ENCODE results near the gene LRP5. TPM values are rescaled to one million over a fixed set of nuclear protein-coding genes. Genes with fewer than 3 reads are reported as not detected.
A peak's percentile ranks its signal among the peaks of the same experiment; 100 is the strongest.

LRP5 gene
- total RNA-seq, 1 experiment from 2014 or later: 129 TPM

DNA sequence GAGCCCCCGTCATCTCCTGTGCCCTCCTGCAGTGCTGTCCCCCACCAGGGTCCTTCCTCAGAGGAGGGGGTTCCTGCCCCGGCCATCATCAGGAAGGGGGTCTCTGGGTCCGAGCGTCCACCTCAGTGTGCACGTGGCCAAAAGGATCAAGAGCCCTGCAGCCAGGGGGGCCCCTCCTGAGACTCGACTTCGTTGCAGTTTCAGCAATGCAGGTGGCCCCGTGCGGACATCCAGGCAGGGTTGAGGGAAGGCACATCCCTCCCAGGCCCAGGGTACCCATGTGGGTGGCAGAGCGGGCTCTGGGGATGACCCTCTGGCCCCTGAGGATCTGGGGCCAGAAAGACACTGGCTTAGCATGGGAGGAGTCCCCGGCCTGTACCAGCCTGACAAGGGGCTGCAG is 41.3 kb downstream of the LRP5 start:
- Histone ChIP-seq H3K36me3 (ENCODE audit: low read depth) (peaks cover 19% of the 10 kb centered on the region), H3K4me1 (replicated peaks; ENCODE audit: insufficient read depth) (peaks cover 33% of the 10 kb centered on the region), H3K4me3 (no peak overlapping the region; the same call in 1 of the 2 replicates), H3K27ac (peak overlapping the region; percentile 64), H3K4me2 (peak overlapping the region; percentile 73), H3F3A (ENCODE audit: insufficient read depth, low read depth) (peaks cover 27% of the 10 kb centered on the region), H4K20me1 (ENCODE audit: insufficient read depth) (0 out of 2 replicates have a peak, but pooled peaks cover 11% of the 10 kb centered on the region), H3K79me2 (ENCODE audit: low read depth) (peaks cover 20% of the 10 kb centered on the region), H3K27me3 (ENCODE audit: insufficient read depth, low read depth) (no peaks in the 10 kb centered on the region), H3K9me2 (ENCODE audit: insufficient read depth) (no peaks in the 10 kb centered on the region), H2AFZ (no peak overlapping the region), H3K9me3 (ENCODE audit: insufficient read depth, low read depth) (no peaks in the 10 kb centered on the region)
- CTCF ChIA-PET: interaction anchor here (0.6 kb wide), 1 partner anchor 1536 kb away, joined by 3 read pairs; no protein-coding TSS in a partner anchor
- BruUV-seq (replicated peaks): no TSS peak
- intact Hi-C loops (cut with micrococcal nuclease; ENCODE audit: unreplicated experiment): loop anchor here (1.0 kb wide), 3 partner anchors 11 to 39 kb away; no protein-coding TSS in a partner anchor
- DNase-seq: no peak
- TF ChIP-seq, protein P1, sequence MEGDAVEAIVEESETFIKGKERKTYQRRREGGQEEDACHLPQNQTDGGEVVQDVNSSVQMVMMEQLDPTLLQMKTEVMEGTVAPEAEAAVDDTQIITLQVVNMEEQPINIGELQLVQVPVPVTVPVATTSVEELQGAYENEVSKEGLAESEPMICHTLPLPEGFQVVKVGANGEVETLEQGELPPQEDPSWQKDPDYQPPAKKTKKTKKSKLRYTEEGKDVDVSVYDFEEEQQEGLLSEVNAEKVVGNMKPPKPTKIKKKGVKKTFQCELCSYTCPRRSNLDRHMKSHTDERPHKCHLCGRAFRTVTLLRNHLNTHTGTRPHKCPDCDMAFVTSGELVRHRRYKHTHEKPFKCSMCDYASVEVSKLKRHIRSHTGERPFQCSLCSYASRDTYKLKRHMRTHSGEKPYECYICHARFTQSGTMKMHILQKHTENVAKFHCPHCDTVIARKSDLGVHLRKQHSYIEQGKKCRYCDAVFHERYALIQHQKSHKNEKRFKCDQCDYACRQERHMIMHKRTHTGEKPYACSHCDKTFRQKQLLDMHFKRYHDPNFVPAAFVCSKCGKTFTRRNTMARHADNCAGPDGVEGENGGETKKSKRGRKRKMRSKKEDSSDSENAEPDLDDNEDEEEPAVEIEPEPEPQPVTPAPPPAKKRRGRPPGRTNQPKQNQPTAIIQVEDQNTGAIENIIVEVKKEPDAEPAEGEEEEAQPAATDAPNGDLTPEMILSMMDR (conservative IDR thresholded peaks at IDR 0.05): no peak
- TF ChIP-seq EZH2 (IDR thresholded peaks at IDR 0.05; ENCODE audit: low read depth): no peak
- POLR2A ChIA-PET (ENCODE audit: unreplicated experiment): interaction anchor here (0.6 to 0.7 kb wide), 2 partner anchors 11 to 161 kb away, joined by 3 to 4 read pairs; no protein-coding TSS in a partner anchor

DNA sequence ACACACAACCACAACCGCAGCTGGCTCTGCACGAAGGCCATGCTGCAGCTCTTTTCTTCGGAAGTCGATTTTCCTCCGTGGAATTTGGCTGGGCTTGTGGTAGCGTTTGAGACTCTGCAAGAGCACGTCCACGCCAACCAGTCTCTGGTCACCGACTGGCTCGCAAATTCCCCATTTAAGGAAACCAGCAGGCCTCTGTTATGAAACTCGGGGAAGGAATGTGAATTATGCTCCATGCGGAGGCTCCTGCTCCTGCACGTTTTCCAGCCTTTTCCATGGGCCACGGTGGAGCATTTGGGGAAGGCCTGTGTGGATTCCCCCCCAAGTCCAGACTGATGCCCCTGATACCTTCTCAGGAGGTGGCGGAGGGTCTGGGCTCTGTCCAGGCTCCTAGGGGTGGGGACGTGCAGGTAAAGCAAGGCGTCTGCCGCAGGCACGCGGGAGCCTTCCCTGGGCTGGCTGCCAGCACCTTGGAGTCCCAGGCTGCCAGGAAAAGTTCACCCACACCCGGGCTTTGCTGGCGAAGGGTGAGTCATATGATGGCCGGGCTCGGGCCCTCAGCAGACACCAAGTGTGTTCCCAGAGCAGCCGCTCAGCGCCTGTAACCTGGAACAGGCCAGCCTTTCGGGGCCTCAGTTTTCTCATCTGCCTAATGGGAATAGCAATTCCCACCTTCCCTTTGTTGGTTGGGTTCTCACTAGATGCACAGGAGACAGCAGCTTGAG is 41.9 kb downstream of the LRP5 start:
- H3K79me2 ChIP-seq (ENCODE audit: low read depth): peaks cover 20% of the 10 kb centered on the region
- peak overlapping the region; percentile 73 for H3K4me2 ChIP-seq

DNA sequence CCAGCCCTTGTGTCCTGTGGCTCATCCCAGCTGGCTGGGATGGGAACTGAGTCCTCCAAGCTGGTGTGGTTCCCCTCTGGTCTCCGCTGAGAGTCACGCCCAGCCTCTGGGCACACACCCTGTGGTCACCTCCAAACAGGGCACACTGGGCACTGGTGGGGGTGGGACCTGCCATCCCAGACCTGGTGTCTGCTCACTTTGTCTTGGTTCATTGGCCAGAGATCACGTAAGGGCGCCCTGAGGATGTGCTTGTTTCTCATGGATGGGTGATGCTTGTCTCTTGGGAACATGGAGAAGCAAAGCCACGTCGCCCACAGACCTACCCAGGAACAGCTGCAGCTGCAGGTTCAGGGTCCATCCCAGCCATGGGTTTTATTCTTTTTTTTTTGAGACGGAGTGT is 43.1 kb downstream of the LRP5 start:
- DNase-seq: no peak
- Histone ChIP-seq H3K4me2 (peak overlapping the region; percentile 73; the same call in 1 of the 2 replicates), H3K4me3 (no peak overlapping the region), H3K27ac (no peak overlapping the region), H4K20me1 (ENCODE audit: insufficient read depth) (peaks cover 13% of the 10 kb centered on the region; the same call in 1 of the 2 replicates), H3K4me1 (replicated peaks; ENCODE audit: insufficient read depth) (peaks cover 33% of the 10 kb centered on the region), H3K9me3 (ENCODE audit: insufficient read depth, low read depth) (no peaks in the 10 kb centered on the region), H3K27me3 (ENCODE audit: insufficient read depth, low read depth) (no peaks in the 10 kb centered on the region), H3F3A (ENCODE audit: insufficient read depth, low read depth) (peaks cover 27% of the 10 kb centered on the region), H3K9me2 (ENCODE audit: insufficient read depth) (no peaks in the 10 kb centered on the region), H3K79me2 (ENCODE audit: low read depth) (peaks cover 20% of the 10 kb centered on the region), H2AFZ (no peak overlapping the region), H3K36me3 (ENCODE audit: low read depth) (peaks cover 22% of the 10 kb centered on the region)
- POLR2A ChIA-PET (ENCODE audit: unreplicated experiment): no interaction called here
- intact Hi-C loops (cut with micrococcal nuclease; ENCODE audit: unreplicated experiment): no loop called here
- BruUV-seq (replicated peaks): no TSS peak
- TF ChIP-seq, protein P1 (conservative IDR thresholded peaks at IDR 0.05): no peak
- no peak for TF ChIP-seq EZH2 (IDR thresholded peaks at IDR 0.05; ENCODE audit: low read depth)
- CTCF ChIA-PET: no interaction called here

More for the DNA sequence above, 41.9 kb downstream of the LRP5 start:
- peaks cover 22% of the 10 kb centered on the region for H3K36me3 ChIP-seq (ENCODE audit: low read depth)
- intact Hi-C loops (cut with micrococcal nuclease; ENCODE audit: unreplicated experiment): loop anchor here (1.0 kb wide), 3 partner anchors 12 to 40 kb away; no protein-coding TSS in a partner anchor
- peaks cover 13% of the 10 kb centered on the region; the same call in 1 of the 2 replicates for H4K20me1 ChIP-seq (ENCODE audit: insufficient read depth)
- no peaks in the 10 kb centered on the region for H3K27me3 ChIP-seq (ENCODE audit: insufficient read depth, low read depth)
- H3K9me2 ChIP-seq (ENCODE audit: insufficient read depth): no peaks in the 10 kb centered on the region
- ChIA-PET POLR2A (ENCODE audit: unreplicated experiment) (interaction anchor here (0.6 to 0.7 kb wide), 2 partner anchors 11 to 162 kb away, joined by 3 to 4 read pairs; no protein-coding TSS in a partner anchor), CTCF (interaction anchor here (0.6 kb wide), 1 partner anchor 1535 kb away, joined by 3 read pairs; no protein-coding TSS in a partner anchor)
- TF ChIP-seq, protein P1 (conservative IDR thresholded peaks at IDR 0.05): no peak
- no peak for TF ChIP-seq EZH2 (IDR thresholded peaks at IDR 0.05; ENCODE audit: low read depth)
- no peak overlapping the region for H2AFZ ChIP-seq
- no peaks in the 10 kb centered on the region for H3K9me3 ChIP-seq (ENCODE audit: insufficient read depth, low read depth)
- peaks cover 27% of the 10 kb centered on the region for H3F3A ChIP-seq (ENCODE audit: insufficient read depth, low read depth)
- BruUV-seq (replicated peaks): no TSS peak
- DNase-seq: peak; percentile 91 to 96
- H3K27ac ChIP-seq: peak overlapping the region; percentile 64
- peaks cover 33% of the 10 kb centered on the region for H3K4me1 ChIP-seq (replicated peaks; ENCODE audit: insufficient read depth)
- H3K4me3 ChIP-seq: peak overlapping the region; percentile 5; the same call in 1 of the 2 replicates
